Ishikawa (cell line): ENCODE results near the gene CYBRD1.

Source experiments
- CEBPB ChIP-seq: IDR thresholded peaks from 2 replicates; pipeline ENCODE4 v1.6.1; 2012
- CREB1 ChIP-seq: IDR thresholded peaks from 2 replicates; pipeline ENCODE4 v1.6.1; 2012; ENCODE audit warnings: low read depth
- EGR1 ChIP-seq: IDR thresholded peaks from 2 replicates; pipeline ENCODE4 v1.6.1; 2012
- EP300 ChIP-seq: IDR thresholded peaks from 2 replicates; pipeline ENCODE4 v1.6.1; 2012; ENCODE audit warnings: borderline replicate concordance
- FOXM1 ChIP-seq: IDR thresholded peaks from 2 replicates; pipeline ENCODE4 v1.6.1; 2012; ENCODE audit warnings: low read depth, borderline replicate concordance
- NFIC ChIP-seq: IDR thresholded peaks from 2 replicates; pipeline ENCODE4 v1.6.1; 2012
- RAD21 ChIP-seq: IDR thresholded peaks from 2 replicates; pipeline ENCODE4 v1.6.1; 2012; ENCODE audit warnings: low read depth
- TAF1 ChIP-seq: IDR thresholded peaks from 2 replicates; pipeline ENCODE4 v1.6.1; 2012; ENCODE audit warnings: low read depth, mild to moderate bottlenecking
- TCF12 ChIP-seq: IDR thresholded peaks from 2 replicates; pipeline ENCODE4 v1.6.1; 2012; ENCODE audit warnings: low read depth
- TEAD4 ChIP-seq: IDR thresholded peaks from 2 replicates; pipeline ENCODE4 v1.6.1; 2012
- YY1 ChIP-seq: IDR thresholded peaks from 2 replicates; pipeline ENCODE4 v1.6.1; 2012; ENCODE audit warnings: low read depth
- ZBTB7A ChIP-seq: IDR thresholded peaks from 2 replicates; pipeline ENCODE4 v1.6.1; 2012; ENCODE audit warnings: low read depth
- TF ChIP-seq, protein P1 (sequence below): IDR thresholded peaks from 2 replicates; pipeline ENCODE4 v1.6.1; 2012; ENCODE audit warnings: low read depth, mild to moderate bottlenecking
- TF ChIP-seq, protein P2 (sequence below): IDR thresholded peaks from 2 replicates; pipeline ENCODE4 v1.6.1; 2012
- TF ChIP-seq, protein P3 (sequence below): IDR thresholded peaks from 2 replicates; pipeline ENCODE4 v1.6.1; 2012

The CYBRD1 gene

DNA sequence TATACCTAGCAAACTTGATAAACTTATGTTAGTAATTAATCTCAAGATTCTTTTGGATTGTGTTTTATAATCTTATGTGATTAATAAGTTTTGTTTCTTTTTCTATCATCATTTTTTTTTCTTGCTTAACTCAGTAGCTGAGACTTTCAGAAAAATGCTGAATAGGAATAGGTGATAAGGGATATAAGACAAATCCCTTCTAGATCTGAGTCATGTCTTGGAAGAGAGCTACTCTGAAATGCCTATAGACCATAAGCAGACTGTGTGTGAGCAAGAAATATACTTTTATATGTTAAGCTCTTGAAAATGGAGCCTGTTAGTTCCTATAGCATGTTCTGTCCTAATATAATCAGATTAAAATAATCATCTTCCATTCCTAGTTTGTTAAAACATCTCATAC, 29.6 kb downstream of the CYBRD1 start:
- TF ChIP-seq TCF12 (no peak), TAF1 (no peak), ZBTB7A (no peak), RAD21 (no peak), CEBPB (no peak), EGR1 (no peak), FOXM1 (no peak)

DNA sequence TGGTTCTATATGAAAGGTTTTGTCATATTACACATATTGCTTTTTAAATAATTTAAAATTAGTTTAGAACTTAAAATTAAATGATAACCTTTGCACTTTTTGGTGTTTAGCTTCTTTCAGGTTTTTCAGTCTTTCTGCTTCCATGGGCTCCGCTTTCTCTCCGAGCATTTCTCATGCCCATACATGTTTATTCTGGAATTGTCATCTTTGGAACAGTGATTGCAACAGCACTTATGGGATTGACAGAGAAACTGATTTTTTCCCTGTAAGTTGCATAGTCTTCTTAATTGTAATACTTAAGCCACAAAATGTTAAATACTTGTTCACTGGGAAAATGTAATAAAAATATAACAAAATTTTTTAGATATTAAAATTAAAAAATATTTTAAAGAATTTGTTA, 31.0 kb downstream of the CYBRD1 start:
- TF ChIP-seq RAD21 (no peak), TCF12 (no peak), YY1 (no peak), EP300 (no peak), CEBPB (no peak), NFIC (no peak), TEAD4 (no peak), FOXM1 (no peak), CREB1 (no peak), ZBTB7A (no peak), TAF1 (no peak), EGR1 (no peak)
- TF ChIP-seq, protein P1, sequence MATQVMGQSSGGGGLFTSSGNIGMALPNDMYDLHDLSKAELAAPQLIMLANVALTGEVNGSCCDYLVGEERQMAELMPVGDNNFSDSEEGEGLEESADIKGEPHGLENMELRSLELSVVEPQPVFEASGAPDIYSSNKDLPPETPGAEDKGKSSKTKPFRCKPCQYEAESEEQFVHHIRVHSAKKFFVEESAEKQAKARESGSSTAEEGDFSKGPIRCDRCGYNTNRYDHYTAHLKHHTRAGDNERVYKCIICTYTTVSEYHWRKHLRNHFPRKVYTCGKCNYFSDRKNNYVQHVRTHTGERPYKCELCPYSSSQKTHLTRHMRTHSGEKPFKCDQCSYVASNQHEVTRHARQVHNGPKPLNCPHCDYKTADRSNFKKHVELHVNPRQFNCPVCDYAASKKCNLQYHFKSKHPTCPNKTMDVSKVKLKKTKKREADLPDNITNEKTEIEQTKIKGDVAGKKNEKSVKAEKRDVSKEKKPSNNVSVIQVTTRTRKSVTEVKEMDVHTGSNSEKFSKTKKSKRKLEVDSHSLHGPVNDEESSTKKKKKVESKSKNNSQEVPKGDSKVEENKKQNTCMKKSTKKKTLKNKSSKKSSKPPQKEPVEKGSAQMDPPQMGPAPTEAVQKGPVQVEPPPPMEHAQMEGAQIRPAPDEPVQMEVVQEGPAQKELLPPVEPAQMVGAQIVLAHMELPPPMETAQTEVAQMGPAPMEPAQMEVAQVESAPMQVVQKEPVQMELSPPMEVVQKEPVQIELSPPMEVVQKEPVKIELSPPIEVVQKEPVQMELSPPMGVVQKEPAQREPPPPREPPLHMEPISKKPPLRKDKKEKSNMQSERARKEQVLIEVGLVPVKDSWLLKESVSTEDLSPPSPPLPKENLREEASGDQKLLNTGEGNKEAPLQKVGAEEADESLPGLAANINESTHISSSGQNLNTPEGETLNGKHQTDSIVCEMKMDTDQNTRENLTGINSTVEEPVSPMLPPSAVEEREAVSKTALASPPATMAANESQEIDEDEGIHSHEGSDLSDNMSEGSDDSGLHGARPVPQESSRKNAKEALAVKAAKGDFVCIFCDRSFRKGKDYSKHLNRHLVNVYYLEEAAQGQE, result no peak
- TF ChIP-seq, protein P2, sequence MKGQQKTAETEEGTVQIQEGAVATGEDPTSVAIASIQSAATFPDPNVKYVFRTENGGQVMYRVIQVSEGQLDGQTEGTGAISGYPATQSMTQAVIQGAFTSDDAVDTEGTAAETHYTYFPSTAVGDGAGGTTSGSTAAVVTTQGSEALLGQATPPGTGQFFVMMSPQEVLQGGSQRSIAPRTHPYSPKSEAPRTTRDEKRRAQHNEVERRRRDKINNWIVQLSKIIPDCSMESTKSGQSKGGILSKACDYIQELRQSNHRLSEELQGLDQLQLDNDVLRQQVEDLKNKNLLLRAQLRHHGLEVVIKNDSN, result no peak
- TF ChIP-seq, protein P3, sequence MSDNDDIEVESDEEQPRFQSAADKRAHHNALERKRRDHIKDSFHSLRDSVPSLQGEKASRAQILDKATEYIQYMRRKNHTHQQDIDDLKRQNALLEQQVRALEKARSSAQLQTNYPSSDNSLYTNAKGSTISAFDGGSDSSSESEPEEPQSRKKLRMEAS, result no peak

DNA sequence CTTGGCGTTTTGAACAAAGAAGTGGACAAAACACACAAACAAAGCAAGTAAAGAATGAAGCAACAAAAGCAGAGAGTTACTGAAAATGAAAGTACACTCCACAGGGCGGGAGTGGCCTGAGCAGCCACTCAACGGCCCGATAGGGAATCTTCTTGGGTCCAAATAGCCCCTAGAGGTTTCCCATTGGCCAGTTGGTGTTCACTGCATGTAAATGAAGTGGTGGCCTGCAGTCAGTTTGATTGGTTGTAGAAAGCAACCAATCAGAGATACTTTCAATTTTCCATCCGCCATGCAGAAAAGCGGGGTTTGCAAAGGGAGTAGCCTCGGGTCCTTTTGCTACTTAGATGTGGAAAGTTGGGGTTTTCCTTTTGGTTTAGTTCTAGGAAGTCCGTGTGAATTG, 31.6 kb downstream of the CYBRD1 start:
- TF ChIP-seq TAF1, result no peak
- TF ChIP-seq FOXM1, result no peak
- TF ChIP-seq YY1, result no peak
- TF ChIP-seq CEBPB, result no peak
- no peak for TF ChIP-seq TEAD4
- TF ChIP-seq, protein P3, result no peak
- TF ChIP-seq CREB1, result no peak
- no peak for TF ChIP-seq ZBTB7A
- TF ChIP-seq, protein P2, result no peak
- TF ChIP-seq, protein P1, result no peak
- TF ChIP-seq NFIC, result no peak
- TF ChIP-seq TCF12, result no peak
- no peak for TF ChIP-seq EGR1
- TF ChIP-seq EP300, result no peak
- no peak for TF ChIP-seq RAD21

DNA sequence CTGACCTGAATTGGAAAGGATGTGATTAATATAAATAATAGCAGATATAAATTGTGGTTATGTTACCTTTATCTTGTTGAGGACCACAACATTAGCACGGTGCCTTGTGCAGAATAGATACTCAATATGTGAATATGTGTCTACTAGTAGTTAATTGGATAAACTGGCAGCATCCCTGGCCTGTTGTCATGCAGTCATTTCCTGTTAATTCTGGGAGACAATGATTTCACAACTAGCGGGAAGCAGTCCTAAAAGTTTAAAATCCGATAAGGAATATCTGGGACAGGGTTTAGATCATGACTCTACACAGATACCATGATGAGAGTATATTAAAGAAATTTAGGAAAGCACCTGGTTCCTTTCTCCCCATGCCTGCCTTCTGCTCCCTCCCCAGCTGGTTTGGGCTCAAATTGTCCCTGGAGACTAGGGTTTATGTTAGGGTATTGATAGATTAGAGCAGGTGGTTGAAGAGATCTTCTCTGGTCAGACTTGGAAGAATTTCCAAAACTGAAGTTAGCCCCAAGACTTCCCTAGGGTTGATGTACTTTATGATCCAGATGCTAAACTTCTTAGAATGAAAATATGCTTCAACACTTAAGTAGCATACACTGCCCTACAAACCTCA, 32.8 kb downstream of the CYBRD1 start:
- no peak for TF ChIP-seq EP300
- TF ChIP-seq, protein P3, result no peak
- TF ChIP-seq ZBTB7A, result no peak
- no peak for TF ChIP-seq CEBPB
- no peak for TF ChIP-seq NFIC
- no peak for TF ChIP-seq TCF12
- no peak for TF ChIP-seq RAD21
- no peak for TF ChIP-seq TAF1
- TF ChIP-seq FOXM1, result no peak
- TF ChIP-seq, protein P1, result no peak
- no peak for TF ChIP-seq EGR1
- TF ChIP-seq, protein P2, result no peak
- no peak for TF ChIP-seq YY1
- no peak for TF ChIP-seq CREB1
- TF ChIP-seq TEAD4, result no peak
